Spleen (tissue), 11 donors: ENCODE results near the gene TACC2. TPM values are rescaled to one million over a fixed set of nuclear protein-coding genes. Genes with fewer than 3 reads are reported as not detected.

Source experiments
- DNase-seq: peaks from one replicate; pipeline ENCODE4 v3.0.0-alpha.2; 2020
- H3K27ac ChIP-seq, 8 donors: fragments of 200-600 bp; sonication (generic) in 7 of 8; 1 replicate in 4 of 8; 2 replicates in 4 of 8; pipeline versions ENCODE4 v1.5.0 to v1.8.0; 2016 to 2021; ENCODE audit warnings: inconsistent platforms in 4 of 8, mild to moderate bottlenecking in 4 of 8, moderate library complexity in 1 of 8
- H3K27me3 ChIP-seq, 7 donors: fragments of 200-600 bp; sonication (generic) in 6 of 7; replicated peaks in 1 of 7; 1 replicate in 4 of 7; 2 replicates in 3 of 7; pipeline versions ENCODE4 v1.5.0 to v1.8.0; 2016 to 2021; ENCODE audit warnings: inconsistent platforms in 3 of 7, mild to moderate bottlenecking in 1 of 7
- H3K36me3 ChIP-seq, 6 donors: fragments of 200-600 bp; sonication (generic) in 5 of 6; 1 replicate in 4 of 6; 2 replicates in 2 of 6; pipeline versions ENCODE4 v1.5.0 to v1.8.0; 2016 to 2021; ENCODE audit warnings: inconsistent platforms in 2 of 6
- H3K4me1 ChIP-seq, 6 donors: fragments of 200-600 bp; sonication (generic) in 5 of 6; 1 replicate in 3 of 6; 2 replicates in 3 of 6; pipeline versions ENCODE4 v1.5.0 to v1.8.0; 2016 to 2021; ENCODE audit warnings: inconsistent platforms in 3 of 6
- H3K4me3 ChIP-seq, 8 donors: fragments of 200-600 bp; sonication (generic) in 7 of 8; 1 replicate in 4 of 8; 2 replicates in 4 of 8; pipeline versions ENCODE4 v1.5.0 to v1.8.0; 2016 to 2021; ENCODE audit warnings: inconsistent platforms in 4 of 8, mild to moderate bottlenecking in 4 of 8, moderate library complexity in 2 of 8
- H3K9me3 ChIP-seq, 8 donors: fragments of 200-600 bp; sonication (generic) in 7 of 8; 1 replicate in 4 of 8; 2 replicates in 4 of 8; pipeline versions ENCODE4 v1.5.0 to v1.8.0; 2016 to 2021; ENCODE audit warnings: inconsistent platforms in 4 of 8
- POLR2A ChIP-seq, 3 donors: fragments of 450-650 bp; IDR thresholded peaks; one replicate each; pipeline ENCODE4 v1.5.1; 2017; ENCODE audit warnings: antibody characterized with exemption in 3 of 3, mild to moderate bottlenecking in 1 of 3
- POLR2AphosphoS5 ChIP-seq, 3 donors: sonication (generic); formaldehyde crosslinking; IDR thresholded peaks; one replicate each; pipeline ENCODE4 v1.5.1; 2017; ENCODE audit warnings: antibody characterized with exemption in 3 of 3
- WGBS, 5 donors: extraction: QIAGEN DNeasy Blood & Tissue Kit in 3 of 5; methylation state at CpG; one replicate each; pipeline versions ENCODE4 v1.1.5 to v1.1.7; 2013 to 2018; 5-methylcytosine and 5-hydroxymethylcytosine counted together
- intact Hi-C: fragments of 100-400 bp; cut with DNase I; formaldehyde crosslinking; loops from one replicate; pipeline ENCODE4 v1.15.0; 2023; ENCODE audit warnings: low total_unique reads
- polyA plus RNA-seq, 3 donors: library from polyadenylated mRNA; stranded (reverse); fragments of 200-250 nt; gene quantifications; one replicate each; pipeline ENCODE4 v1.2.1, GENCODE V29; 2013
- total RNA-seq, 7 donors: library from RNA; depleted of rRNA in 3 of 7; stranded (reverse); fragments of >200 nt in 3 of 7; fragmentation: NEBNext Ultra II Directional in 4 of 7; extraction: Animal tissue kit (Norgen Biotek cat#: 25700) in 4 of 7; gene quantifications; one replicate each; pipeline versions ENCODE4 v1.1.0 to v1.2.1, GENCODE V29; 2016 to 2021
- TF ChIP-seq, protein P1 (sequence below), 11 experiments: fragments of 200-600 bp in 7 of 11; fragments of 450-650 bp in 4 of 11; sonication (generic) in 4 of 11; IDR thresholded peaks in 8 of 11; conservative IDR thresholded peaks in 3 of 11; 1 replicate in 7 of 11; 2 replicates in 4 of 11; pipeline versions ENCODE4 v1.4.0 to v1.8.0; 2016 to 2021; ENCODE audit warnings: antibody characterized with exemption in 11 of 11, inconsistent platforms in 4 of 11, mild to moderate bottlenecking in 1 of 11
- donor health status: healthy with polysubstance abuse.
- donor health status: DM: no; HTN: no; CAD: no; lungs with moderate emphysema.
- donor health status: DM: no; HTN: no; CAD: no.
- donor health status: Bipolar disorder and iron deficiency.
- donor health status: healthy.
- donor health status: DM: no; HTN: no; CAD: no.
- donor health status: DM: yes; HTN: yes; CAD: no.

TACC2 gene
- total and polyA plus RNA-seq, 10 donors: 2.4 to 13.9 (median 4.5) TPM

DNA sequence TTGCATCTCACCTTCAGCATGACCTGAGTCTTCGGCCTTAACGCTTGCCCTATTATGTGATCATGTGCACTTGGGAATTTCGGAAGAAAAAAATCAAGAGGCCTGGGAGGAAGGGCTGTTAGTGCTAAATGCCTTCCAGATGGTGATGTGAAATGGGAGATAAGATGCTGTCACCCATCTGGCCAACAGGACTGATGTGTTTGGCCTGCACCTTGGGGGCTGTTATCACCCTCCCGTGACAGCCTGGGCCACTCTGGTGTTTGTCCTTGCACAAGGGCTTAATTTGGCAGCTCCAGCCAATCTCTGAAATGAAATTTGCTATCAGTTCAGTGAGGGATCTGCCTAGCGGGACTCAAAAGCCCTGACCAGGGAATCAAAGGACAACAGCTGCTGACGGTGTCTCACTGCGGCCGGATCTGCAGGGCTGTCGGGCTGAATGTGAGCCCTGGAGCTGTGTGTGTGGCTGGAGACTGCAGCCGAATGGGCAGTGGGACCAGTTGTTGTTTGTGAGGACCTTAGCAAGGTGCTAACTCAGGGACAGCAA is 150.7 kb downstream of the TACC2 start:
- Histone ChIP-seq H3K9me3 (peaks cover 0 to 4% (median 0%) of the 10 kb centered on the region in 8 donors), H3K36me3 (peaks cover 0 to 5% (median 0%) of the 10 kb centered on the region in 6 donors), H3K27ac (no peak overlapping the region), H3K4me1 (peaks cover 0 to 37% (median 10%) of the 10 kb centered on the region in 6 donors), H3K27me3 (peaks cover 0 to 20% (median 0%) of the 10 kb centered on the region in 7 donors), H3K4me3 (no peak overlapping the region)
- intact Hi-C loops: no loop called here
- TF ChIP-seq POLR2AphosphoS5 (IDR thresholded peaks at IDR 0.05) (no peak), POLR2A (IDR thresholded peaks at IDR 0.05) (no peak)
- TF ChIP-seq, protein P1, sequence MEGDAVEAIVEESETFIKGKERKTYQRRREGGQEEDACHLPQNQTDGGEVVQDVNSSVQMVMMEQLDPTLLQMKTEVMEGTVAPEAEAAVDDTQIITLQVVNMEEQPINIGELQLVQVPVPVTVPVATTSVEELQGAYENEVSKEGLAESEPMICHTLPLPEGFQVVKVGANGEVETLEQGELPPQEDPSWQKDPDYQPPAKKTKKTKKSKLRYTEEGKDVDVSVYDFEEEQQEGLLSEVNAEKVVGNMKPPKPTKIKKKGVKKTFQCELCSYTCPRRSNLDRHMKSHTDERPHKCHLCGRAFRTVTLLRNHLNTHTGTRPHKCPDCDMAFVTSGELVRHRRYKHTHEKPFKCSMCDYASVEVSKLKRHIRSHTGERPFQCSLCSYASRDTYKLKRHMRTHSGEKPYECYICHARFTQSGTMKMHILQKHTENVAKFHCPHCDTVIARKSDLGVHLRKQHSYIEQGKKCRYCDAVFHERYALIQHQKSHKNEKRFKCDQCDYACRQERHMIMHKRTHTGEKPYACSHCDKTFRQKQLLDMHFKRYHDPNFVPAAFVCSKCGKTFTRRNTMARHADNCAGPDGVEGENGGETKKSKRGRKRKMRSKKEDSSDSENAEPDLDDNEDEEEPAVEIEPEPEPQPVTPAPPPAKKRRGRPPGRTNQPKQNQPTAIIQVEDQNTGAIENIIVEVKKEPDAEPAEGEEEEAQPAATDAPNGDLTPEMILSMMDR (IDR thresholded peaks at IDR 0.05 in 8 of 11, conservative IDR thresholded peaks at IDR 0.05 in 3 of 11): no peak
- no peak for DNase-seq
- 76 to 85% (median 82%) methylated on average over 10 of the region's 10 CpGs for WGBS, 5 donors

DNA sequence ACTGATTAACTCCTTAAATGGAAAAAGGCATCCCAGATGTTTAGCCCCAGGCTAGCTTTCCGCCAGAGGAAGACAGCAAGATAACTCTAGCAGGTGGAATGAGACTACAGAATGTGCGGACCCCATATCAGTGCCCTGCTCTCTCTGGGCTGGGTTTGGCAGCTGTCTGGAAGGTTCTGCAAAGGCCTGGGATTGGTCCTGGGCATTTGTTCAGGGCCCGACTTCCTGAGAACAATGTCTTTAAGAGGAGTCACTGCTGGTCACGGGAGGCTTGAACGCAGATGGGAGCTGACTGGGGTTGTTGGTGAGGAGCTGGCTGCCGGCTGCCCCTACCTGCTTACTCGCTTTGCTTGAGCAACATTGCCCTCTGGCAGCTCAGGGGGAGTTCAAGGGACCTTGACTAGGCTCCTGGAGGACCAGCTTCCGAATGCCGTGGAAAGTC is 151.5 kb downstream of the TACC2 start:
- no peak for TF ChIP-seq POLR2AphosphoS5 (IDR thresholded peaks at IDR 0.05)
- TF ChIP-seq, protein P1 (IDR thresholded peaks at IDR 0.05 in 8 of 11, conservative IDR thresholded peaks at IDR 0.05 in 3 of 11): no peak
- TF ChIP-seq POLR2A (IDR thresholded peaks at IDR 0.05): no peak
- Histone ChIP-seq H3K9me3 (peaks cover 0 to 12% (median 6%) of the 10 kb centered on the region in 8 donors), H3K27ac (peak overlapping the region in 1 of 8 donors; percentile 26), H3K36me3 (no peaks in the 10 kb centered on the region), H3K27me3 (peaks cover 0 to 20% (median 0%) of the 10 kb centered on the region in 7 donors), H3K4me1 (peaks cover 0 to 37% (median 10%) of the 10 kb centered on the region in 6 donors), H3K4me3 (no peak overlapping the region)
- WGBS, 5 donors: 75 to 85% (median 79%) methylated on average over 8 to 9 of the region's 9 CpGs
- intact Hi-C loops: no loop called here
- no peak for DNase-seq

DNA sequence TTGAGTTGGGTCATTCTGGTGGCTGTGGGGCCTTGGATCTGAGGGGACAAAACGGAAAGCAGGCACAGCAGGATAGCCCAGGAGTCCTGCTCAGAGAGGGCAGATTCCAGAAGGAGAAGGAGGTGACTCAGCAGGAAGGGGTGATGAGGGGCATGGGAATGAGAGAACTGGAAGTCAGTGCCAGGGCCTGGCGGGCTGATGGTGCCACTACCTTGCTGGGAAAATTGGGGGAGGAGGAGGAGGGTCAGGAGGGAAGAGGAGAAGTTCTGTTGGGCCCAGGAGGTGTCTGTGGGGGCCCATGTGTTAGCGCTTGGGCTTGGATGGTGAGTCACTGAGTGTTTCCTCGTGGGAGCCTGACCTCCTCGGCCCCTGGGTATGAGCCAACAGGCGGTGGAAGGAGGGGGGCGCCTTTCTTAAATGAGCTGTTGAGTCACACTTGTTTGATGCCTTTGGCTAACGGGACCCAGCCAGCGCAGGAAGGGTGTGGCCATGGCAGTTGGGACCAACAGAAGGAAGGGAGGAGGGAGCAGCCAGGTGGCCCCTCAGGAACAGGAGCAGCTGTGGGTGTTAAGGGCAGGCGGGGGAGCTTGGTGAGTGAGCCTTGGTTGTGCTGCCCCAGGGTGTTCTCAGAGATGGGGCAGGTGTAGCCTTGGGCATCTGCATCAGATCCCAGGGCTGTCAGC is 152.1 kb downstream of the TACC2 start:
- intact Hi-C loops: no loop called here
- H3K36me3 ChIP-seq: no peaks in the 10 kb centered on the region
- no peak for DNase-seq
- peaks cover 0 to 18% (median 6%) of the 10 kb centered on the region in 8 donors for H3K9me3 ChIP-seq
- no peak overlapping the region for H3K4me3 ChIP-seq
- H3K27ac ChIP-seq: peak overlapping the region in 1 of 8 donors; percentile 26
- peaks cover 0 to 20% (median 0%) of the 10 kb centered on the region in 7 donors for H3K27me3 ChIP-seq
- peaks cover 0 to 37% (median 10%) of the 10 kb centered on the region in 6 donors for H3K4me1 ChIP-seq
- WGBS, 5 donors: 24 to 42% (median 34%) methylated on average over 8 to 10 of the region's 10 CpGs
- TF ChIP-seq POLR2A (IDR thresholded peaks at IDR 0.05) (no peak), POLR2AphosphoS5 (IDR thresholded peaks at IDR 0.05) (peak in 2 of 3 donors; percentile 39 to 51)
- TF ChIP-seq, protein P1 (IDR thresholded peaks at IDR 0.05 in 8 of 11, conservative IDR thresholded peaks at IDR 0.05 in 3 of 11): no peak
